Measurements from ENCODE around the gene CCDC187. TPM values are rescaled to one million over a fixed set of nuclear protein-coding genes. Genes with fewer than 3 reads are reported as not detected.

CCDC187 gene
- polyA plus RNA-seq, 1 donor from 2014 or later: not detected

- TF ChIP-seq EP300 (conservative IDR thresholded peaks at IDR 0.05; ENCODE audit: poor library complexity, severe bottlenecking) (no peak), POLR2AphosphoS5 (IDR thresholded peaks at IDR 0.05) (no peak), CTCF (IDR thresholded peaks at IDR 0.05; ENCODE audit: poor library complexity, severe bottlenecking) (no peak)
- Histone ChIP-seq H3K9me3 (ENCODE audit: low read length) (no peaks in the 10 kb centered on the region), H3K9me2 (ENCODE audit: insufficient read depth, low read length) (no peaks in the 10 kb centered on the region), H3K4me2 (ENCODE audit: low read length) (no peak overlapping the region), H3K4me3 (ENCODE audit: low read length) (no peak overlapping the region), H2AFZ (ENCODE audit: low read depth, low read length) (no peak overlapping the region), H3K79me2 (replicated peaks; ENCODE audit: insufficient read depth, low read length) (no peaks in the 10 kb centered on the region), H3K9ac (ENCODE audit: low read length) (no peak overlapping the region), H4K20me1 (ENCODE audit: insufficient read depth) (no peaks in the 10 kb centered on the region), H3F3A (ENCODE audit: insufficient read depth, low read length, poor library complexity, severe bottlenecking) (no peaks in the 10 kb centered on the region), H3K27ac (ENCODE audit: low read length) (no peak overlapping the region), H3K27me3 (ENCODE audit: insufficient read depth, low read depth, low read length) (no peaks in the 10 kb centered on the region), H3K36me3 (ENCODE audit: insufficient read depth, low read length) (no peaks in the 10 kb centered on the region)
These were observed 3.4 kb upstream of the CCDC187 start for GRCh38 chr9:136307215-136307750.

GRCh38 chr9:136306211-136307208 is 2.6 kb upstream of the CCDC187 start:
- Histone ChIP-seq H3K4me3 (ENCODE audit: low read length) (no peak overlapping the region), H3K9ac (ENCODE audit: low read length) (no peak overlapping the region), H3K4me2 (ENCODE audit: low read length) (no peak overlapping the region), H3K79me2 (replicated peaks; ENCODE audit: insufficient read depth, low read length) (no peaks in the 10 kb centered on the region), H3K27me3 (ENCODE audit: insufficient read depth, low read depth, low read length) (no peaks in the 10 kb centered on the region), H3F3A (ENCODE audit: insufficient read depth, low read length, poor library complexity, severe bottlenecking) (no peaks in the 10 kb centered on the region), H3K9me2 (ENCODE audit: insufficient read depth, low read length) (no peaks in the 10 kb centered on the region), H4K20me1 (ENCODE audit: insufficient read depth) (no peaks in the 10 kb centered on the region), H3K9me3 (ENCODE audit: low read length) (no peaks in the 10 kb centered on the region), H3K36me3 (ENCODE audit: insufficient read depth, low read length) (no peaks in the 10 kb centered on the region), H2AFZ (ENCODE audit: low read depth, low read length) (no peak overlapping the region), H3K27ac (ENCODE audit: low read length) (no peak overlapping the region)
- TF ChIP-seq EZH2 (IDR thresholded peaks at IDR 0.05; ENCODE audit: borderline replicate concordance, insufficient read depth, low read length, poor library complexity, severe bottlenecking): no peak
- TF ChIP-seq REST (IDR thresholded peaks at IDR 0.05; ENCODE audit: borderline replicate concordance): no peak
- no peak for TF ChIP-seq POLR2AphosphoS5 (IDR thresholded peaks at IDR 0.05)
- no peak for TF ChIP-seq SMC3 (conservative IDR thresholded peaks at IDR 0.05; ENCODE audit: poor library complexity)
- TF ChIP-seq EP300 (conservative IDR thresholded peaks at IDR 0.05; ENCODE audit: poor library complexity, severe bottlenecking): no peak
- no peak for TF ChIP-seq MXI1 (conservative IDR thresholded peaks at IDR 0.05; ENCODE audit: poor library complexity, severe bottlenecking)

All from neural cell (in vitro differentiated cells).